Spleen (tissue), 7 donors: Measurements from ENCODE around the gene ULBP2.

Source experiments
- CTCF ChIP-seq, 11 experiments: fragments of 200-600 bp in 7 of 11; fragments of 450-650 bp in 4 of 11; sonication (generic) in 4 of 11; IDR thresholded peaks in 8 of 11; conservative IDR thresholded peaks in 3 of 11; 1 replicate in 7 of 11; 2 replicates in 4 of 11; pipeline versions ENCODE4 v1.4.0 to v1.8.0; 2016 to 2021; ENCODE audit warnings: antibody characterized with exemption in 11 of 11, inconsistent platforms in 4 of 11, mild to moderate bottlenecking in 1 of 11
- POLR2AphosphoS5 ChIP-seq, 3 donors: sonication (generic); formaldehyde crosslinking; IDR thresholded peaks; one replicate each; pipeline ENCODE4 v1.5.1; 2017; ENCODE audit warnings: antibody characterized with exemption in 3 of 3
- donor health status: DM: no; HTN: no; CAD: no; lungs with moderate emphysema.
- donor health status: DM: no; HTN: no; CAD: no.
- donor health status: DM: no; HTN: no; CAD: no.

DNA sequence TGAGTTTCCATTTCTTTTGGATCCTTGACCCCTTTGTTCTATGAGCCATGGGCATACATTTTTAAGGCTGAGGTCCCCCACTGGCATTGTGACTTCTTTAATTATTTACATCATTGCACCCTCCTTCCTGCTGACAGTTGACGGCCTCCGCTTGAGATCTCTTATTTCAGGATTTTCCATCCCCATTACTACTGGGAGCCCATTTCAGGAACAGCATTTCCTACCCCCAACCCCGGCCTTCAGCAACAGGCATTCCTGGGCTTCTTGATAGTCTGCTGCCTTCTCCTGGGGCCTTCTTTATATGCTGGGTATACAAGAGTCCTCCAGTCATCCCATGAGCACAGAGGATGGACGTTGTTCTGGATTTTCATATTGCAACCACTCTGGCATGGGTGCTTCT is 25.8 kb downstream of the ULBP2 start:
- TF ChIP-seq CTCF (IDR thresholded peaks at IDR 0.05 in 8 of 11, conservative IDR thresholded peaks at IDR 0.05 in 3 of 11) (no peak), POLR2AphosphoS5 (IDR thresholded peaks at IDR 0.05) (no peak)
